Measurements from ENCODE around the gene GHR. TPM values are rescaled to one million over a fixed set of nuclear protein-coding genes. Genes with fewer than 3 reads are reported as not detected.

The GHR gene
- total and polyA plus RNA-seq, 2 of the 8 experiments (the other 6 are each of a cell fraction or from before 2014, with no cell fraction given), result 0.15 to 0.19 TPM

- H3K4me2 ChIP-seq (ENCODE audit: insufficient read depth in 1 of 2, low read depth in 2 of 2, low read length in 2 of 2), result no peak overlapping the region
- 85% methylated on average over 4 of the region's 4 CpGs; no CpG with 5 or more reads in 1 of the 2 experiments for WGBS, 2 experiments (ENCODE audit: extremely low coverage in 1 of 2, insufficient coverage in 1 of 2, insufficient read length in 1 of 2, insufficient replicate concordance in 2 of 2, low coverage in 1 of 2, low lambda C conversion rate in 2 of 2, missing lambda C conversion rate in 1 of 2)
- TF ChIP-seq EP300 (IDR thresholded peaks at IDR 0.05; ENCODE audit: borderline replicate concordance in 1 of 2, low read depth in 2 of 2, low read length in 2 of 2) (no peak), JUN (IDR thresholded peaks at IDR 0.05; ENCODE audit: low read depth, low read length) (no peak), SUZ12 (IDR thresholded peaks at IDR 0.05; ENCODE audit: low read length) (no peak), MAX (IDR thresholded peaks at IDR 0.05) (no peak), CHD1 (IDR thresholded peaks at IDR 0.05; ENCODE audit: low read depth, low read length) (no peak), POU5F1 (IDR thresholded peaks at IDR 0.05; ENCODE audit: low read depth, low read length) (no peak), FOSL1 (IDR thresholded peaks at IDR 0.05; ENCODE audit: insufficient read depth, low read depth, low read length) (no peak), CEBPB (IDR thresholded peaks at IDR 0.05; ENCODE audit: low read depth, low read length) (no peak), KDM4A (IDR thresholded peaks at IDR 0.05; ENCODE audit: low read depth, low read length, severe bottlenecking) (no peak), CTBP2 (IDR thresholded peaks at IDR 0.05; ENCODE audit: borderline replicate concordance, insufficient read depth, insufficient read length, low read length) (no peak), BRCA1 (IDR thresholded peaks at IDR 0.05; ENCODE audit: low read depth, low read length) (no peak), YY1 (IDR thresholded peaks at IDR 0.05; ENCODE audit: low read depth, low read length) (no peak), CBX8 (IDR thresholded peaks at IDR 0.05; ENCODE audit: borderline replicate concordance, low read depth, low read length) (no peak), HDAC2 (IDR thresholded peaks at IDR 0.05; ENCODE audit: borderline replicate concordance in 1 of 2, low read depth in 2 of 2, low read length in 2 of 2) (no peak)
These were observed 218.8 kb downstream of the GHR start for GRCh38 chr5:42642006-42642405.

More at GRCh38 chr5:42642006-42642405, 218.8 kb downstream of the GHR start:
- POLR2A ChIA-PET (ENCODE audit: partially characterized antibody), result no interaction called here
- no peak overlapping the region for H4K5ac ChIP-seq (ENCODE audit: insufficient read length, low read depth, low read length)
- H2BK120ac ChIP-seq (replicated peaks; ENCODE audit: low read depth, low read length), result no peak overlapping the region
- no peaks in the 10 kb centered on the region for H3K4me1 ChIP-seq (replicated peaks in 1 of 4; ENCODE audit: control insufficient read depth in 3 of 4, insufficient read depth in 4 of 4, low read length in 3 of 4)
- no peaks in the 10 kb centered on the region for H3K79me2 ChIP-seq (ENCODE audit: control insufficient read depth in 1 of 2, insufficient read depth in 2 of 2, low read length in 2 of 2)
- no peaks in the 10 kb centered on the region for H3K27me3 ChIP-seq (replicated peaks in 1 of 4; ENCODE audit: control insufficient read depth in 3 of 4, extremely low read depth in 1 of 4, insufficient read depth in 3 of 4, low read length in 3 of 4)
- CTCF ChIA-PET (ENCODE audit: partially characterized antibody), result interaction anchor here (1.0 kb wide), 1 partner anchor 21 kb away, joined by 3 read pairs; no protein-coding TSS in a partner anchor
- no peaks in the 10 kb centered on the region for H3K36me3 ChIP-seq (ENCODE audit: control insufficient read depth in 2 of 4, insufficient read depth in 4 of 4, low read length in 3 of 4)
- H3K4me3 ChIP-seq (ENCODE audit: extremely low read depth in 1 of 4, insufficient read depth in 2 of 4, low read depth in 3 of 4, low read length in 4 of 4), result no peak overlapping the region
- no peaks in the 10 kb centered on the region for H3K79me1 ChIP-seq (ENCODE audit: low read depth, low read length)
- no peak overlapping the region for H3K14ac ChIP-seq (ENCODE audit: insufficient read length)
- no peak overlapping the region for H4K91ac ChIP-seq (replicated peaks; ENCODE audit: insufficient read length, low read length)
- no peak overlapping the region for H3K56ac ChIP-seq (replicated peaks; ENCODE audit: insufficient read length, low read depth, low read length)
- no peaks in the 10 kb centered on the region for H4K20me1 ChIP-seq (replicated peaks in 1 of 2; ENCODE audit: control insufficient read depth in 1 of 2, insufficient read depth in 2 of 2, low read length in 2 of 2)
- no peak overlapping the region for H4K8ac ChIP-seq (ENCODE audit: extremely low read depth, insufficient read depth, low read length)
- H3K4ac ChIP-seq (replicated peaks; ENCODE audit: insufficient read length, low read depth, low read length), result no peak overlapping the region
- no peak overlapping the region for H3K9ac ChIP-seq (replicated peaks in 1 of 4; ENCODE audit: extremely low read depth in 1 of 4, low read depth in 3 of 4, low read length in 3 of 4)
- H2BK5ac ChIP-seq (ENCODE audit: low read depth, low read length), result no peak overlapping the region
- FAIRE-seq, result no peak
- no peak overlapping the region for H2BK12ac ChIP-seq (ENCODE audit: low read depth, low read length)
- no peak overlapping the region for H2AFZ ChIP-seq (ENCODE audit: low read length)
- H2BK20ac ChIP-seq (ENCODE audit: low read length), result no peak overlapping the region
- H3K27ac ChIP-seq (ENCODE audit: low read depth, low read length), result no peak overlapping the region
- H2BK15ac ChIP-seq (ENCODE audit: low read length), result no peak overlapping the region
- no peak for DNase-seq (ENCODE audit: low read depth in 1 of 2, low spot score in 2 of 2)
- no peak overlapping the region for H3K23ac ChIP-seq (ENCODE audit: insufficient read length)
- H3K23me2 ChIP-seq (ENCODE audit: low read depth, low read length), result no peaks in the 10 kb centered on the region
- H2AK5ac ChIP-seq (ENCODE audit: low read depth, low read length), result no peak overlapping the region
- H3K9me3 ChIP-seq (ENCODE audit: insufficient read depth in 2 of 2, low read depth in 1 of 2, low read length in 1 of 2), result no peaks in the 10 kb centered on the region
- H3K18ac ChIP-seq (ENCODE audit: extremely low read depth, low read length), result no peak overlapping the region

Measured in H1 (cell line).